ENCODE data around the gene ENC1.

The ENC1 gene

GRCh38 chr5:74657165-74657564, 16.6 kb upstream of the ENC1 start:
- no peak for DNase-seq (ENCODE audit: low spot score)

GRCh38 chr5:74655716-74656115, 15.2 kb upstream of the ENC1 start:
- no peak for DNase-seq (ENCODE audit: low spot score)

GRCh38 chr5:74655206-74655605, 14.7 kb upstream of the ENC1 start:
- no peak for DNase-seq (ENCODE audit: low spot score)

- DNase-seq (ENCODE audit: low spot score) = no peak
These were observed 13.5 kb upstream of the ENC1 start for GRCh38 chr5:74653991-74654390.

- no peak for DNase-seq (ENCODE audit: low spot score)
These were observed 12.0 kb upstream of the ENC1 start for GRCh38 chr5:74652576-74652975.

- DNase-seq (ENCODE audit: low spot score) = no peak
These were observed 11.2 kb upstream of the ENC1 start for GRCh38 chr5:74651710-74652109.

GRCh38 chr5:74649421-74649973, 9.0 kb upstream of the ENC1 start:
- DNase-seq (ENCODE audit: low spot score) = no peak

GRCh38 chr5:74648835-74649293, 8.3 kb upstream of the ENC1 start:
- DNase-seq (ENCODE audit: low spot score) = peak; percentile 28

GRCh38 chr5:74647096-74647495, 6.6 kb upstream of the ENC1 start:
- DNase-seq (ENCODE audit: low spot score) = no peak

- no peak for DNase-seq (ENCODE audit: low spot score)
These were observed 2.6 kb upstream of the ENC1 start for GRCh38 chr5:74643111-74643562.

- DNase-seq (ENCODE audit: low spot score) = no peak
These were observed 2.0 kb upstream of the ENC1 start for GRCh38 chr5:74642543-74642863.

GRCh38 chr5:74641735-74642542, 1.4 kb upstream of the ENC1 start:
- DNase-seq (ENCODE audit: low spot score) = no peak

GRCh38 chr5:74640954-74641734, 616 bp upstream of the ENC1 start:
- no peak for DNase-seq (ENCODE audit: low spot score)

GRCh38 chr5:74639807-74640449, 600 bp downstream of the ENC1 start:
- DNase-seq (ENCODE audit: low spot score) = no peak

GRCh38 chr5:74638970-74639806, 1.3 kb downstream of the ENC1 start:
- DNase-seq (ENCODE audit: low spot score) = no peak

GRCh38 chr5:74638544-74638969, 2.0 kb downstream of the ENC1 start:
- no peak for DNase-seq (ENCODE audit: low spot score)

- DNase-seq (ENCODE audit: low spot score) = no peak
These were observed 4.0 kb downstream of the ENC1 start for GRCh38 chr5:74636552-74636951.

- DNase-seq (ENCODE audit: low spot score) = no peak
These were observed 4.4 kb downstream of the ENC1 start for GRCh38 chr5:74636149-74636548.

- no peak for DNase-seq (ENCODE audit: low spot score)
These were observed 5.8 kb downstream of the ENC1 start for GRCh38 chr5:74634611-74635286.

- DNase-seq (ENCODE audit: low spot score) = no peak
These were observed 6.8 kb downstream of the ENC1 start for GRCh38 chr5:74633695-74634094.

GRCh38 chr5:74632947-74633356, 7.6 kb downstream of the ENC1 start:
- DNase-seq (ENCODE audit: low spot score) = no peak

All from hematopoietic multipotent progenitor cell treated with erythropoietin and hydrocortisone succinate and interleukin-3 and kit ligand, for 15 days (in vitro differentiated cells).